ENCODE results near the gene TAC3.
A peak's percentile ranks its signal among the peaks of the same experiment; 100 is the strongest.
"Not testable (repeated sequence)": the region's sequence is repeated elsewhere in the genome, so short reads cannot be mapped to it uniquely, and the experiment has no call there.

TAC3 gene

GRCh38 chr12:56987551-56988053, 28.7 kb downstream of the TAC3 start:
- DNase-seq (ENCODE audit: low read depth): peak; percentile 44
- no peak overlapping the region for H3K4me3 ChIP-seq (ENCODE audit: low read depth, low read length)
- TF ChIP-seq CTCF (IDR thresholded peaks at IDR 0.05; ENCODE audit: low read depth, low read length, missing control alignments): peak; percentile 96
- in situ Hi-C loops (cut with HindIII; ENCODE audit: low sequenced_read_pairs): no loop called here

GRCh38 chr12:56987011-56987410, 29.3 kb downstream of the TAC3 start:
- TF ChIP-seq CTCF (IDR thresholded peaks at IDR 0.05; ENCODE audit: low read depth, low read length, missing control alignments): no peak

GRCh38 chr12:56985714-56986113, 30.6 kb downstream of the TAC3 start:
- DNase-seq (ENCODE audit: low read depth); in situ Hi-C loops (cut with HindIII; ENCODE audit: low sequenced_read_pairs); H3K4me3 ChIP-seq (ENCODE audit: low read depth, low read length): not testable (repeated sequence)

More at GRCh38 chr12:56987011-56987410, 29.3 kb downstream of the TAC3 start:
- DNase-seq (ENCODE audit: low read depth): no peak
- H3K4me3 ChIP-seq (ENCODE audit: low read depth, low read length): no peak overlapping the region
- in situ Hi-C loops (cut with HindIII; ENCODE audit: low sequenced_read_pairs): no loop called here

GRCh38 chr12:56983386-56983785, 32.9 kb downstream of the TAC3 start:
- no peak for DNase-seq (ENCODE audit: low read depth)
- no peak for TF ChIP-seq CTCF (IDR thresholded peaks at IDR 0.05; ENCODE audit: low read depth, low read length, missing control alignments)
- H3K4me3 ChIP-seq (ENCODE audit: low read depth, low read length): no peak overlapping the region
- in situ Hi-C loops (cut with HindIII; ENCODE audit: low sequenced_read_pairs): no loop called here

- DNase-seq (ENCODE audit: low read depth); in situ Hi-C loops (cut with HindIII; ENCODE audit: low sequenced_read_pairs); H3K4me3 ChIP-seq (ENCODE audit: low read depth, low read length): not testable (repeated sequence)
Observed at GRCh38 chr12:56982578-56983236, 33.6 kb downstream of the TAC3 start.

- TF ChIP-seq CTCF (IDR thresholded peaks at IDR 0.05; ENCODE audit: low read depth, low read length, missing control alignments): no peak
- in situ Hi-C loops (cut with HindIII; ENCODE audit: low sequenced_read_pairs): no loop called here
- no peak overlapping the region for H3K4me3 ChIP-seq (ENCODE audit: low read depth, low read length)
- DNase-seq (ENCODE audit: low read depth): no peak
Observed at GRCh38 chr12:56980941-56981530, 35.3 kb downstream of the TAC3 start.

- H3K4me3 ChIP-seq (ENCODE audit: low read depth, low read length): no peak overlapping the region
- TF ChIP-seq CTCF (IDR thresholded peaks at IDR 0.05; ENCODE audit: low read depth, low read length, missing control alignments): no peak
- no peak for DNase-seq (ENCODE audit: low read depth)
- in situ Hi-C loops (cut with HindIII; ENCODE audit: low sequenced_read_pairs): no loop called here
Observed at GRCh38 chr12:56980268-56980667, 36.1 kb downstream of the TAC3 start.
